Testis (tissue), 3 donors: ENCODE measurements around the gene CGNL1. TPM values are rescaled to one million over a fixed set of nuclear protein-coding genes. Genes with fewer than 3 reads are reported as not detected.

Experiments
- DNase-seq: peaks from one replicate; pipeline ENCODE4 v3.0.0-alpha.2; 2019
- H3K27ac ChIP-seq, 2 donors: fragments of 200-600 bp; sonication (generic); one replicate each; pipeline ENCODE4 v1.5.1; 2019
- H3K27me3 ChIP-seq: fragments of 200-600 bp; sonication (generic); one replicate; pipeline ENCODE4 v1.5.1; 2019
- H3K36me3 ChIP-seq: fragments of 200-600 bp; sonication (generic); one replicate; pipeline ENCODE4 v1.5.1; 2017; ENCODE audit warnings: low read depth; ENCODE audit errors: missing control alignments
- H3K4me1 ChIP-seq: fragments of 200-600 bp; sonication (generic); one replicate; pipeline ENCODE4 v1.5.1; 2019
- H3K4me3 ChIP-seq, 2 donors: fragments of 200-600 bp; sonication (generic); one replicate each; pipeline ENCODE4 v1.5.1; 2017 to 2019
- H3K9me3 ChIP-seq: fragments of 200-600 bp; sonication (generic); one replicate; pipeline ENCODE4 v1.5.1; 2017
- POLR2A ChIP-seq: fragments of 450-650 bp; IDR thresholded peaks from one replicate; pipeline ENCODE4 v1.6.1; 2017; ENCODE audit warnings: antibody characterized with exemption, mild to moderate bottlenecking, moderate library complexity
- WGBS, 2 donors: methylation state at CpG; one replicate each; pipeline ENCODE4 v1.1.5; 2018; 5-methylcytosine and 5-hydroxymethylcytosine counted together
- intact Hi-C: fragments of 100-400 bp; cut with DNase I; formaldehyde crosslinking; loops from one replicate; pipeline ENCODE4 v1.15.1; 2023; ENCODE audit warnings: low total_unique reads
- polyA plus RNA-seq: library from polyadenylated mRNA; stranded (reverse); fragments of 350-450 nt; fragmentation: Illumina TruSeq; extraction: RNeasy Lipid Tissue Mini Kit (QIAGEN cat#74804); gene quantifications from one replicate; pipeline ENCODE4 v1.2.3, GENCODE V29; 2014; ENCODE audit warnings: low read depth, low replicate concordance; ENCODE audit not compliant: insufficient read depth
- total RNA-seq, 2 donors: library from RNA; depleted of rRNA; stranded (reverse); fragments of >200 nt; gene quantifications; one replicate each; pipeline ENCODE4 v1.2.3, GENCODE V29; 2016
- TF ChIP-seq, protein P1 (sequence below), 3 experiments: fragments of 450-650 bp in 2 of 3; fragments of 200-600 bp in 1 of 3; sonication (generic) in 1 of 3; IDR thresholded peaks; one replicate each; pipeline ENCODE4 v1.5.1; 2016 to 2019; ENCODE audit warnings: antibody characterized with exemption in 3 of 3, mild to moderate bottlenecking in 2 of 3, moderate library complexity in 1 of 3

Gene CGNL1
- total and polyA plus RNA-seq, 3 donors from 2014 or later, result 21.0 to 40.2 (median 29.2) TPM

DNA sequence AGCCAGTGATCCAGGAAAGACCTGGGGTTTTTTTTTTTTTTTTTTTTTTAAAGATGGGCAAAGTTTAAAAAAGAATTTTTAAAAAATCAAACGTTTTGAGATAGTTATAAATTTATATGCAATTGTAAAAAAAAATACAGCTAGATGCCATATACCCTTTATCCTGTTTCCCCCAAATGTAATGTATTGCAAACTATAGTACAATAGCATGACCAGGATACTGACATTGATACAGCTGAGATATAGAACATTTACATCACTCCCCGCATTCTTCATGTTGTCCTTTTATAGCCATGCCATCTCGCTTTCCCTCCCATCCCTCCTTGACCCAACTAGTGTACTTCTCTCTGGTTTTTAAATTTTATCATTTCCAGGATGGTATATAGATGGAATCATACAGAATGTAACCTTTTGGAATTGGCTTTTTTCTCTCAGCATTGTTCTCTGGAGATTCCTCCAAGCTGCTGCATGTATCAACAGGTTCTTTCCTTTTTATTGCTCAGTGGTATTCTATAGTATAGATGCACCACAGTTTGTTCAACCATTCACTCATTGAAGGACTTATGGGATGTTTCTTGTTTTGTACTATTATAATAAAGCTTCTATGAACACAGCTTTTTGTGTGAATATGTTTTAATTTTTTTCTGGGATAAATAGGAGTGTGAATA lies 104.9 kb downstream of the CGNL1 start:
- H3K27ac ChIP-seq, result no peak overlapping the region

DNA sequence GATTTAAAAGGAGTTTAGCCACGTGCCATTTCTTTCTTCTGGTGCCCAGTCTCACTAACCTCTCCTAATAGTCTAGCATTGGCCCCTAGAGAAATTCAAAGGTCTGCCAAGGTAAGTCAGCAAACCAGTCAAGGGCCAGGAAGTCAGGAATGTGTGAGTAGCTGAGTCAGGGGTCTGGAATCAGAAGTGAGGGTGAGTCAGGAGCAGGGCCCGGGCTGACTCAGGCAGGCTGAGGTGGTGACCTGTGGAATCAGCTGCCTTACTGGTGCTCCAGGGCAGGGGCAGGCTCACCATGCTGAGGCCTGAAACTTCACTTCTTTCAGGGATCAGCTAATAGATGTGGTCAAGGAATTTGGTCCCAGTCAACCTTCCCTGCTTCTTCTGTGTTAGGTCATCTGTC lies 109.6 kb downstream of the CGNL1 start:
- TF ChIP-seq, protein P1, sequence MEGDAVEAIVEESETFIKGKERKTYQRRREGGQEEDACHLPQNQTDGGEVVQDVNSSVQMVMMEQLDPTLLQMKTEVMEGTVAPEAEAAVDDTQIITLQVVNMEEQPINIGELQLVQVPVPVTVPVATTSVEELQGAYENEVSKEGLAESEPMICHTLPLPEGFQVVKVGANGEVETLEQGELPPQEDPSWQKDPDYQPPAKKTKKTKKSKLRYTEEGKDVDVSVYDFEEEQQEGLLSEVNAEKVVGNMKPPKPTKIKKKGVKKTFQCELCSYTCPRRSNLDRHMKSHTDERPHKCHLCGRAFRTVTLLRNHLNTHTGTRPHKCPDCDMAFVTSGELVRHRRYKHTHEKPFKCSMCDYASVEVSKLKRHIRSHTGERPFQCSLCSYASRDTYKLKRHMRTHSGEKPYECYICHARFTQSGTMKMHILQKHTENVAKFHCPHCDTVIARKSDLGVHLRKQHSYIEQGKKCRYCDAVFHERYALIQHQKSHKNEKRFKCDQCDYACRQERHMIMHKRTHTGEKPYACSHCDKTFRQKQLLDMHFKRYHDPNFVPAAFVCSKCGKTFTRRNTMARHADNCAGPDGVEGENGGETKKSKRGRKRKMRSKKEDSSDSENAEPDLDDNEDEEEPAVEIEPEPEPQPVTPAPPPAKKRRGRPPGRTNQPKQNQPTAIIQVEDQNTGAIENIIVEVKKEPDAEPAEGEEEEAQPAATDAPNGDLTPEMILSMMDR (IDR thresholded peaks at IDR 0.05), result no peak
- no peak for TF ChIP-seq POLR2A
- no peak overlapping the region for H3K27ac ChIP-seq
- no peak for DNase-seq
- intact Hi-C loops, result no loop called here
- WGBS, 2 donors, result 33% methylated on average over 2 of the region's 2 CpGs
- H3K4me1 ChIP-seq, result no peaks in the 10 kb centered on the region
- no peak overlapping the region for H3K4me3 ChIP-seq
- H3K9me3 ChIP-seq, result no peaks in the 10 kb centered on the region
- H3K36me3 ChIP-seq, result no peaks in the 10 kb centered on the region
- H3K27me3 ChIP-seq, result no peaks in the 10 kb centered on the region

More for the DNA sequence above, 104.9 kb downstream of the CGNL1 start:
- 86 to 87% methylated on average over 3 of the region's 3 CpGs for WGBS, 2 donors
- no peak overlapping the region for H3K4me3 ChIP-seq
- DNase-seq, result no peak
- H3K4me1 ChIP-seq, result no peaks in the 10 kb centered on the region
- intact Hi-C loops, result no loop called here
- H3K9me3 ChIP-seq, result no peaks in the 10 kb centered on the region
- no peaks in the 10 kb centered on the region for H3K36me3 ChIP-seq
- no peaks in the 10 kb centered on the region for H3K27me3 ChIP-seq
- TF ChIP-seq, protein P1 (IDR thresholded peaks at IDR 0.05), result no peak
- TF ChIP-seq POLR2A, result no peak

DNA sequence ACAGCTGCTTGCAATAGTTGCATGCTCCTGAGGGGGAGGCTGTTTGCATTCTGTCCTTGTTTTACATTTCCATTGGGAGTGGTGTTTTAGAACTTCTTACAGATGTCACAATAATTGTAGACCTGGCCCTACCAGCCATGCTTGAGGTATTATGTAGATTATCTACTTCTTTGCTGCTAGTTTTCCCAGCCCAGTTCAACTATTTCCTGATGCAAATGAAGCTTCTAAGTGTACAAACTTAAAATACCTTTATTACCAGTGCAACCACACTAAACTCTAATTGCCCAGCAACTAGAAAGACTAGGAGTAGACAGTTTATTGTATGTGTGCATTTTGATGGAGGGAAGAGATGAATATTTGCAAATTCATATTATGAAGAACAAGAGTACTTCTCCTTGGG lies 110.5 kb downstream of the CGNL1 start:
- no peak overlapping the region for H3K4me3 ChIP-seq
- H3K27me3 ChIP-seq, result no peaks in the 10 kb centered on the region
- no peaks in the 10 kb centered on the region for H3K36me3 ChIP-seq
- H3K9me3 ChIP-seq, result no peaks in the 10 kb centered on the region
- no peaks in the 10 kb centered on the region for H3K4me1 ChIP-seq
- no peak for DNase-seq
- H3K27ac ChIP-seq, result no peak overlapping the region
- no peak for TF ChIP-seq POLR2A
- TF ChIP-seq, protein P1 (IDR thresholded peaks at IDR 0.05), result no peak
- intact Hi-C loops, result no loop called here

DNA sequence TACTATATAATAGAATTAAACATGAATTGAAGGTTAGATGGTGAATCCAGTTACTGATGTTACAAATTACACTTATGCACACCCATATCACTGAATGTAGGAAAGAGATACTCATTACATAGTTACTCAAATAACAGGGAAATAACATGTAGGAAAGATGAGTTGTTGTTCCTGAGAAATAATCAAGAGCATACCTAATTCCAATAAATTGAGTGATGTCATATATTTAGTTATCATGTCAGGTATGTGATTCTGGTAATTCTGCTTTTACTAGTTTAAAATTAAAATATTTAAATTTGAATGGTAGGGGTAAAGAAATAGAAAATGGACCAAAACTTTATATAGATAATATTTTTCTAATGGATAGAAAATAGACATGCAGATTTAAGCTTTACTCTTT lies 112.8 kb downstream of the CGNL1 start:
- Histone ChIP-seq H3K4me1 (no peaks in the 10 kb centered on the region), H3K4me3 (no peak overlapping the region), H3K27ac (no peak overlapping the region), H3K27me3 (no peaks in the 10 kb centered on the region), H3K36me3 (no peaks in the 10 kb centered on the region), H3K9me3 (no peaks in the 10 kb centered on the region)
- TF ChIP-seq, protein P1 (IDR thresholded peaks at IDR 0.05), result no peak
- TF ChIP-seq POLR2A, result no peak
- intact Hi-C loops, result no loop called here
- no peak for DNase-seq

DNA sequence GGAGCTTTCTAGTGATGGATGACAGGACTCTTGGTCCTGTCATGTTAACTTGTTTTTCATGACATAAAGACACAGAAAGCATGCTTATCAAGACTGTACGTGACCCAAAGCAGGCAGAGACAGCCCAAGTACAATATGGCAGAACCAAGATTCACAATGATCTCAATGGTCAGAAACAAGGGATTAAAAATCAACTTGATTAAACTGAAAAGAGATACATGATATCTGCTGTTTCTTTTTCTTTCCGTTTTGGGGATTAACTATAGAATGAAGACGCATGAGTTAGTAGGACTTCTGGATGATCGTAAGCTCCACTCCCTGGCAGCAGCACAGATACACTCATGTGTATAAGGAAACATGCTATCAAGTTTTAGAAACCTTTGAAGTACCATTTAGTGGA lies 117.0 kb downstream of the CGNL1 start:
- TF ChIP-seq, protein P1 (IDR thresholded peaks at IDR 0.05), result no peak
- no peak for TF ChIP-seq POLR2A
- Histone ChIP-seq H3K36me3 (no peaks in the 10 kb centered on the region), H3K4me3 (no peak overlapping the region), H3K27ac (no peak overlapping the region), H3K4me1 (peaks cover 24% of the 10 kb centered on the region), H3K27me3 (no peaks in the 10 kb centered on the region), H3K9me3 (no peaks in the 10 kb centered on the region)
- intact Hi-C loops, result no loop called here
- WGBS, 2 donors, result 87 to 88% methylated on average over 4 of the region's 4 CpGs
- no peak for DNase-seq
